Measurements from ENCODE around the gene PNPLA2.
A peak's percentile ranks its signal among the peaks of the same experiment; 100 is the strongest.

PNPLA2 gene

GRCh38 chr11:836700-837099, 18.0 kb downstream of the PNPLA2 start:
- no peaks in the 10 kb centered on the region for H3K27me3 ChIP-seq (ENCODE audit: control insufficient read depth in 5 of 5, insufficient read depth in 4 of 5, low read length in 5 of 5)
- no peaks in the 10 kb centered on the region for H3K9me3 ChIP-seq (ENCODE audit: control insufficient read depth in 5 of 5, low read length in 5 of 5)
- H3K4me1 ChIP-seq (ENCODE audit: control insufficient read depth in 5 of 5, insufficient read depth in 5 of 5, low read length in 5 of 5), result peaks cover 12 to 82% (median 61%) of the 10 kb centered on the region in 5 donors
- H3K9ac ChIP-seq (ENCODE audit: low read length in 5 of 5), result no peak overlapping the region
- H3K4me3 ChIP-seq (ENCODE audit: low read depth in 1 of 5, low read length in 5 of 5), result no peak overlapping the region
- H3K36me3 ChIP-seq (ENCODE audit: control insufficient read depth in 5 of 5, insufficient read depth in 5 of 5, low read length in 5 of 5), result peaks cover 0 to 52% (median 47%) of the 10 kb centered on the region in 5 donors
- H3K27ac ChIP-seq (ENCODE audit: low read depth, low read length), result peak overlapping the region; percentile 23

- Histone ChIP-seq H3K36me3 (ENCODE audit: control insufficient read depth in 5 of 5, insufficient read depth in 5 of 5, low read length in 5 of 5) (peaks cover 0 to 52% (median 47%) of the 10 kb centered on the region in 5 donors), H3K9me3 (ENCODE audit: control insufficient read depth in 5 of 5, low read length in 5 of 5) (no peaks in the 10 kb centered on the region), H3K9ac (ENCODE audit: low read length in 5 of 5) (no peak overlapping the region), H3K4me3 (ENCODE audit: low read depth in 1 of 5, low read length in 5 of 5) (no peak overlapping the region), H3K27me3 (ENCODE audit: control insufficient read depth in 5 of 5, insufficient read depth in 4 of 5, low read length in 5 of 5) (no peaks in the 10 kb centered on the region), H3K4me1 (ENCODE audit: control insufficient read depth in 5 of 5, insufficient read depth in 5 of 5, low read length in 5 of 5) (peaks cover 12 to 78% (median 57%) of the 10 kb centered on the region in 5 donors), H3K27ac (ENCODE audit: low read depth, low read length) (peak overlapping the region; percentile 23)
These were observed 18.7 kb downstream of the PNPLA2 start for GRCh38 chr11:837189-837989.

- Histone ChIP-seq H3K9ac (ENCODE audit: low read length in 5 of 5) (no peak overlapping the region), H3K9me3 (ENCODE audit: control insufficient read depth in 5 of 5, low read length in 5 of 5) (no peaks in the 10 kb centered on the region), H3K27ac (ENCODE audit: low read depth, low read length) (no peak overlapping the region), H3K36me3 (ENCODE audit: control insufficient read depth in 5 of 5, insufficient read depth in 5 of 5, low read length in 5 of 5) (peaks cover 0 to 52% (median 47%) of the 10 kb centered on the region in 5 donors), H3K27me3 (ENCODE audit: control insufficient read depth in 5 of 5, insufficient read depth in 4 of 5, low read length in 5 of 5) (no peaks in the 10 kb centered on the region), H3K4me3 (ENCODE audit: low read depth in 1 of 5, low read length in 5 of 5) (no peak overlapping the region), H3K4me1 (ENCODE audit: control insufficient read depth in 5 of 5, insufficient read depth in 5 of 5, low read length in 5 of 5) (peaks cover 12 to 76% (median 55%) of the 10 kb centered on the region in 5 donors)
These were observed 19.2 kb downstream of the PNPLA2 start for GRCh38 chr11:837990-838307.

- Histone ChIP-seq H3K9me3 (ENCODE audit: control insufficient read depth in 5 of 5, low read length in 5 of 5) (no peaks in the 10 kb centered on the region), H3K9ac (ENCODE audit: low read length in 5 of 5) (no peak overlapping the region), H3K36me3 (ENCODE audit: control insufficient read depth in 5 of 5, insufficient read depth in 5 of 5, low read length in 5 of 5) (peaks cover 0 to 52% (median 47%) of the 10 kb centered on the region in 5 donors), H3K27me3 (ENCODE audit: control insufficient read depth in 5 of 5, insufficient read depth in 4 of 5, low read length in 5 of 5) (no peaks in the 10 kb centered on the region), H3K4me3 (ENCODE audit: low read depth in 1 of 5, low read length in 5 of 5) (no peak overlapping the region), H3K4me1 (ENCODE audit: control insufficient read depth in 5 of 5, insufficient read depth in 5 of 5, low read length in 5 of 5) (peaks cover 12 to 79% (median 57%) of the 10 kb centered on the region in 5 donors), H3K27ac (ENCODE audit: low read depth, low read length) (no peak overlapping the region)
These were observed 19.9 kb downstream of the PNPLA2 start for GRCh38 chr11:838441-839279.

GRCh38 chr11:839280-839623, 20.5 kb downstream of the PNPLA2 start:
- no peaks in the 10 kb centered on the region for H3K9me3 ChIP-seq (ENCODE audit: control insufficient read depth in 5 of 5, low read length in 5 of 5)
- peaks cover 0 to 52% (median 47%) of the 10 kb centered on the region in 5 donors for H3K36me3 ChIP-seq (ENCODE audit: control insufficient read depth in 5 of 5, insufficient read depth in 5 of 5, low read length in 5 of 5)
- H3K4me3 ChIP-seq (ENCODE audit: low read depth in 1 of 5, low read length in 5 of 5), result no peak overlapping the region
- H3K9ac ChIP-seq (ENCODE audit: low read length in 5 of 5), result peak overlapping the region in 1 of 5 donors; percentile 41
- H3K27me3 ChIP-seq (ENCODE audit: control insufficient read depth in 5 of 5, insufficient read depth in 4 of 5, low read length in 5 of 5), result no peaks in the 10 kb centered on the region
- H3K27ac ChIP-seq (ENCODE audit: low read depth, low read length), result no peak overlapping the region
- peaks cover 12 to 79% (median 56%) of the 10 kb centered on the region in 5 donors for H3K4me1 ChIP-seq (ENCODE audit: control insufficient read depth in 5 of 5, insufficient read depth in 5 of 5, low read length in 5 of 5)

- Histone ChIP-seq H3K4me3 (ENCODE audit: low read depth in 1 of 5, low read length in 5 of 5) (peak overlapping the region in 1 of 5 donors; percentile 94), H3K27ac (ENCODE audit: low read depth, low read length) (peak overlapping the region; percentile 72), H3K4me1 (ENCODE audit: control insufficient read depth in 5 of 5, insufficient read depth in 5 of 5, low read length in 5 of 5) (peaks cover 11 to 78% (median 57%) of the 10 kb centered on the region in 5 donors), H3K36me3 (ENCODE audit: control insufficient read depth in 5 of 5, insufficient read depth in 5 of 5, low read length in 5 of 5) (peaks cover 0 to 52% (median 47%) of the 10 kb centered on the region in 5 donors), H3K9ac (ENCODE audit: low read length in 5 of 5) (peak overlapping the region in 4 of 5 donors; percentile 6 to 57 (median 40)), H3K9me3 (ENCODE audit: control insufficient read depth in 5 of 5, low read length in 5 of 5) (no peaks in the 10 kb centered on the region), H3K27me3 (ENCODE audit: control insufficient read depth in 5 of 5, insufficient read depth in 4 of 5, low read length in 5 of 5) (no peaks in the 10 kb centered on the region)
These were observed 21.3 kb downstream of the PNPLA2 start for GRCh38 chr11:839875-840617.

GRCh38 chr11:841981-842369, 23.3 kb downstream of the PNPLA2 start:
- peak overlapping the region; percentile 92 for H3K27ac ChIP-seq (ENCODE audit: low read depth, low read length)
- peak overlapping the region in 4 of 5 donors; percentile 76 to 86 (median 84) for H3K9ac ChIP-seq (ENCODE audit: low read length in 5 of 5)
- H3K36me3 ChIP-seq (ENCODE audit: control insufficient read depth in 5 of 5, insufficient read depth in 5 of 5, low read length in 5 of 5), result peaks cover 0 to 42% (median 37%) of the 10 kb centered on the region in 5 donors
- H3K4me3 ChIP-seq (ENCODE audit: low read depth in 1 of 5, low read length in 5 of 5), result peak overlapping the region; percentile 84 to 94 (median 86)
- no peaks in the 10 kb centered on the region for H3K27me3 ChIP-seq (ENCODE audit: control insufficient read depth in 5 of 5, insufficient read depth in 4 of 5, low read length in 5 of 5)
- H3K4me1 ChIP-seq (ENCODE audit: control insufficient read depth in 5 of 5, insufficient read depth in 5 of 5, low read length in 5 of 5), result peaks cover 15 to 86% (median 71%) of the 10 kb centered on the region in 5 donors
- H3K9me3 ChIP-seq (ENCODE audit: control insufficient read depth in 5 of 5, low read length in 5 of 5), result no peaks in the 10 kb centered on the region

GRCh38 chr11:842370-843002, 23.8 kb downstream of the PNPLA2 start, which contains the start of the genes POLR2L and TSPAN4:
Gene POLR2L, minus strand, starts transcription at chr11:842529. Its CDS starts 21 bp downstream, at chr11:842508.
Gene TSPAN4, plus strand, starts transcription at chr11:842852. Its CDS starts 7,453 bp downstream, at chr11:850305.
- Histone ChIP-seq H3K27ac (ENCODE audit: low read depth, low read length) (peak within 1 kb of the TSS; percentile 92), H3K9ac (ENCODE audit: low read length in 5 of 5) (peak within 1 kb of the TSS in 4 of 5 donors; percentile 76 to 89 (median 84)), H3K27me3 (ENCODE audit: control insufficient read depth in 5 of 5, insufficient read depth in 4 of 5, low read length in 5 of 5) (no peaks in the 10 kb centered on the region), H3K4me3 (ENCODE audit: low read depth in 1 of 5, low read length in 5 of 5) (peak within 1 kb of the TSS; percentile 84 to 94 (median 86)), H3K36me3 (ENCODE audit: control insufficient read depth in 5 of 5, insufficient read depth in 5 of 5, low read length in 5 of 5) (peaks cover 0 to 37% (median 35%) of the 10 kb centered on the region in 5 donors), H3K4me1 (ENCODE audit: control insufficient read depth in 5 of 5, insufficient read depth in 5 of 5, low read length in 5 of 5) (peaks cover 15 to 83% (median 71%) of the 10 kb centered on the region in 5 donors), H3K9me3 (ENCODE audit: control insufficient read depth in 5 of 5, low read length in 5 of 5) (no peaks in the 10 kb centered on the region)

- Histone ChIP-seq H3K4me1 (ENCODE audit: control insufficient read depth in 5 of 5, insufficient read depth in 5 of 5, low read length in 5 of 5) (peaks cover 15 to 84% (median 76%) of the 10 kb centered on the region in 5 donors), H3K9ac (ENCODE audit: low read length in 5 of 5) (peak overlapping the region in 4 of 5 donors; percentile 73 to 89 (median 80)), H3K27me3 (ENCODE audit: control insufficient read depth in 5 of 5, insufficient read depth in 4 of 5, low read length in 5 of 5) (no peaks in the 10 kb centered on the region), H3K27ac (ENCODE audit: low read depth, low read length) (peak overlapping the region; percentile 92), H3K36me3 (ENCODE audit: control insufficient read depth in 5 of 5, insufficient read depth in 5 of 5, low read length in 5 of 5) (peaks cover 0 to 30% (median 28%) of the 10 kb centered on the region in 5 donors), H3K4me3 (ENCODE audit: low read depth in 1 of 5, low read length in 5 of 5) (peak overlapping the region; percentile 35 to 94 (median 86)), H3K9me3 (ENCODE audit: control insufficient read depth in 5 of 5, low read length in 5 of 5) (no peaks in the 10 kb centered on the region)
These were observed 24.5 kb downstream of the PNPLA2 start for GRCh38 chr11:843086-843734.
